ENCODE data around the gene SYTL3.
"Not testable (repeated sequence)": the region's sequence is repeated elsewhere in the genome, so short reads cannot be mapped to it uniquely, and the experiment has no call there.

The SYTL3 gene

GRCh38 chr6:158621694-158622544 lies 27.9 kb upstream of the SYTL3 start:
- no peak for DNase-seq (ENCODE audit: low spot score)

- DNase-seq (ENCODE audit: low spot score), result no peak
Measured at GRCh38 chr6:158622545-158623190, 27.2 kb upstream of the SYTL3 start.

GRCh38 chr6:158624684-158625682 lies 24.9 kb upstream of the SYTL3 start:
- DNase-seq (ENCODE audit: low spot score), result no peak

GRCh38 chr6:158625881-158626305 lies 24.0 kb upstream of the SYTL3 start:
- no peak for DNase-seq (ENCODE audit: low spot score)

- no peak for DNase-seq (ENCODE audit: low spot score)
Measured at GRCh38 chr6:158626360-158627167, 23.3 kb upstream of the SYTL3 start.

- DNase-seq (ENCODE audit: low spot score), result no peak
Measured at GRCh38 chr6:158627168-158627939, 22.5 kb upstream of the SYTL3 start.

- DNase-seq (ENCODE audit: low spot score), result no peak
Measured at GRCh38 chr6:158627940-158628211, 22.0 kb upstream of the SYTL3 start.

GRCh38 chr6:158628542-158628941 lies 21.3 kb upstream of the SYTL3 start:
- no peak for DNase-seq (ENCODE audit: low spot score)

- DNase-seq (ENCODE audit: low spot score), result no peak
Measured at GRCh38 chr6:158629367-158630221, 20.3 kb upstream of the SYTL3 start.

GRCh38 chr6:158630938-158631616 lies 18.8 kb upstream of the SYTL3 start:
- DNase-seq (ENCODE audit: low spot score), result no peak

- DNase-seq (ENCODE audit: low spot score), result peak; percentile 60
Measured at GRCh38 chr6:158631678-158632537, 17.9 kb upstream of the SYTL3 start.

- DNase-seq (ENCODE audit: low spot score), result not testable (repeated sequence)
Measured at GRCh38 chr6:158632538-158633119, 17.2 kb upstream of the SYTL3 start.

GRCh38 chr6:158633127-158633526 lies 16.7 kb upstream of the SYTL3 start:
- DNase-seq (ENCODE audit: low spot score), result no peak

- no peak for DNase-seq (ENCODE audit: low spot score)
Measured at GRCh38 chr6:158634695-158635426, 15.0 kb upstream of the SYTL3 start.

GRCh38 chr6:158635427-158636073 lies 14.3 kb upstream of the SYTL3 start:
- no peak for DNase-seq (ENCODE audit: low spot score)

- no peak for DNase-seq (ENCODE audit: low spot score)
Measured at GRCh38 chr6:158636778-158637177, 13.1 kb upstream of the SYTL3 start.

Data from RKO (cell line).